ENCODE results near the gene ATP2A1. TPM values are rescaled to one million over a fixed set of nuclear protein-coding genes. Genes with fewer than 3 reads are reported as not detected.

ATP2A1 gene
- polyA plus RNA-seq, 1 donor (not counting 4 experiments of a cell fraction or from before 2014, with no cell fraction given), result 0.12 TPM

DNA sequence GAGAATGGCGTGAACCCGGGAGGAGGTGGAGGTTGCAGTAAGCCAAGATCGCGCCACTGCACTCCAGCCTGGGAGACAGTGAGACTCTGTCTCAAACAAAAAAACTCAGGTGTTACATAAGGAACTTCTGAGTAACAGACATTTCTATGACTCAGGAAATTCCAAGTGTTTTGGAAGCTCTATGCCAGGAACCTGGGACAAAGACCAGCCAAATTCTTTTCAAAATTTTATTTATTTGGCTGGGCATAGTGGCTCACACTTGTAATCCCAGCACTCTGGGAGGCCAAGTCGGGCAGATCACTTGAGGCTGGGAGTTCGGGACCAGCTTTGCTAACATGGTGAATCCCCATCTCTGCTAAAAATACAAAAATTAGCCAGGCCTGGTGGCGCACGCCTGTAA, 19.9 kb upstream of the ATP2A1 start:
- H3K4me1 ChIP-seq (ENCODE audit: control insufficient read depth, extremely low read depth, insufficient read depth, low read length), result peaks cover 7% of the 10 kb centered on the region
- H3K36me3 ChIP-seq (ENCODE audit: control insufficient read depth in 2 of 2, extremely low read depth in 1 of 2, insufficient read depth in 2 of 2, low read length in 2 of 2), result no peaks in the 10 kb centered on the region
- no peak overlapping the region for H3K4me3 ChIP-seq (ENCODE audit: control insufficient read depth in 2 of 3, extremely low read depth in 1 of 3, insufficient read depth in 2 of 3, low read depth in 1 of 3, low read length in 3 of 3)
- no peaks in the 10 kb centered on the region for H4K20me1 ChIP-seq (ENCODE audit: control insufficient read depth, extremely low read depth, insufficient read depth, low read length)
- no peaks in the 10 kb centered on the region for H3K9me1 ChIP-seq (ENCODE audit: control insufficient read depth, extremely low read depth, insufficient read depth, low read length)
- H3K4me2 ChIP-seq (ENCODE audit: control insufficient read depth, extremely low read depth, insufficient read depth, low read depth, low read length), result peak overlapping the region; percentile 22
- H3K27ac ChIP-seq (ENCODE audit: control insufficient read depth, insufficient read depth, low read length), result peak overlapping the region; percentile 63
- FAIRE-seq (no peak), DNase-seq (ENCODE audit: low read depth, low spot score) (no peak)
- H3K9me3 ChIP-seq (ENCODE audit: control insufficient read depth, low read depth, low read length), result no peaks in the 10 kb centered on the region
- no peak overlapping the region for H3K9ac ChIP-seq (ENCODE audit: control insufficient read depth, extremely low read depth, insufficient read depth, low read length)
- dilution Hi-C loops (cut with MboI; ENCODE audit: extremely low pct_ligation_motif_present, low sequenced_read_pairs), result no loop called here
- no peaks in the 10 kb centered on the region for H3K27me3 ChIP-seq (ENCODE audit: control insufficient read depth, extremely low read depth, insufficient read depth, low read length)
- H3K79me2 ChIP-seq (ENCODE audit: control insufficient read depth, insufficient read depth, low read length), result peaks cover 9% of the 10 kb centered on the region
- TF ChIP-seq EZH2 (IDR thresholded peaks at IDR 0.05; ENCODE audit: low read length), result no peak
- H2AFZ ChIP-seq (ENCODE audit: control insufficient read depth, low read length), result no peak overlapping the region

DNA sequence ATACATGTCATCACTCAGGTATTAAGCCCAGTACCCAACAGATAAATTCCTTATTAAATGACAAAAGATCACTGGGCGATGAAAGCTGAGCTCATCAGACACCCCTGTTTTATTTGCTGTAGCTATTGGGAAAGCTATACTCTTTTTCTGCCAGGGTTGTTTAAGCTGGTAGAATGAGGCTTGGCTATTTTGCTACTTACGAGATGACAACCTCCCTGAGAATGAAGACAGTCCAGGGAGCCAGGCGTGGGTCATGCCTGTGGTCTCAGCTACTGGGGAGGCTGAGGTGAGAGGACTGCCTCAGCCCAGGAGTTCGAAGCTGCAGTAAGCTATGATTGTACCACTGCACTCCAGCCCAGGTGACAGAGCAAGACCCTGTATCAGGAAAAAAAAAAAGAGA, 19.0 kb upstream of the ATP2A1 start:
- no peaks in the 10 kb centered on the region for H3K36me3 ChIP-seq (ENCODE audit: control insufficient read depth in 2 of 2, extremely low read depth in 1 of 2, insufficient read depth in 2 of 2, low read length in 2 of 2)
- H3K9me3 ChIP-seq (ENCODE audit: control insufficient read depth, low read depth, low read length), result no peaks in the 10 kb centered on the region
- no peak overlapping the region for H2AFZ ChIP-seq (ENCODE audit: control insufficient read depth, low read length)
- no peak overlapping the region for H3K4me2 ChIP-seq (ENCODE audit: control insufficient read depth, extremely low read depth, insufficient read depth, low read depth, low read length)
- dilution Hi-C loops (cut with MboI; ENCODE audit: extremely low pct_ligation_motif_present, low sequenced_read_pairs), result no loop called here
- no peak overlapping the region for H3K4me3 ChIP-seq (ENCODE audit: control insufficient read depth in 2 of 3, extremely low read depth in 1 of 3, insufficient read depth in 2 of 3, low read depth in 1 of 3, low read length in 3 of 3)
- H3K9ac ChIP-seq (ENCODE audit: control insufficient read depth, extremely low read depth, insufficient read depth, low read length), result no peak overlapping the region
- no peak overlapping the region for H3K27ac ChIP-seq (ENCODE audit: control insufficient read depth, insufficient read depth, low read length)
- H3K9me1 ChIP-seq (ENCODE audit: control insufficient read depth, extremely low read depth, insufficient read depth, low read length), result no peaks in the 10 kb centered on the region
- TF ChIP-seq, protein P1, sequence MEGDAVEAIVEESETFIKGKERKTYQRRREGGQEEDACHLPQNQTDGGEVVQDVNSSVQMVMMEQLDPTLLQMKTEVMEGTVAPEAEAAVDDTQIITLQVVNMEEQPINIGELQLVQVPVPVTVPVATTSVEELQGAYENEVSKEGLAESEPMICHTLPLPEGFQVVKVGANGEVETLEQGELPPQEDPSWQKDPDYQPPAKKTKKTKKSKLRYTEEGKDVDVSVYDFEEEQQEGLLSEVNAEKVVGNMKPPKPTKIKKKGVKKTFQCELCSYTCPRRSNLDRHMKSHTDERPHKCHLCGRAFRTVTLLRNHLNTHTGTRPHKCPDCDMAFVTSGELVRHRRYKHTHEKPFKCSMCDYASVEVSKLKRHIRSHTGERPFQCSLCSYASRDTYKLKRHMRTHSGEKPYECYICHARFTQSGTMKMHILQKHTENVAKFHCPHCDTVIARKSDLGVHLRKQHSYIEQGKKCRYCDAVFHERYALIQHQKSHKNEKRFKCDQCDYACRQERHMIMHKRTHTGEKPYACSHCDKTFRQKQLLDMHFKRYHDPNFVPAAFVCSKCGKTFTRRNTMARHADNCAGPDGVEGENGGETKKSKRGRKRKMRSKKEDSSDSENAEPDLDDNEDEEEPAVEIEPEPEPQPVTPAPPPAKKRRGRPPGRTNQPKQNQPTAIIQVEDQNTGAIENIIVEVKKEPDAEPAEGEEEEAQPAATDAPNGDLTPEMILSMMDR (optimal IDR thresholded peaks at IDR 0.05 in 1 of 3, IDR thresholded peaks at IDR 0.05 in 1 of 3, conservative IDR thresholded peaks at IDR 0.05 in 1 of 3; ENCODE audit: extremely low read depth in 1 of 3, insufficient read depth in 2 of 3, low read length in 3 of 3), result no peak
- no peak for TF ChIP-seq EZH2 (IDR thresholded peaks at IDR 0.05; ENCODE audit: low read length)
- peaks cover 8% of the 10 kb centered on the region for H3K4me1 ChIP-seq (ENCODE audit: control insufficient read depth, extremely low read depth, insufficient read depth, low read length)
- H4K20me1 ChIP-seq (ENCODE audit: control insufficient read depth, extremely low read depth, insufficient read depth, low read length), result no peaks in the 10 kb centered on the region
- H3K79me2 ChIP-seq (ENCODE audit: control insufficient read depth, insufficient read depth, low read length), result peaks cover 17% of the 10 kb centered on the region
- FAIRE-seq (no peak), DNase-seq (ENCODE audit: low read depth, low spot score) (no peak)
- no peaks in the 10 kb centered on the region for H3K27me3 ChIP-seq (ENCODE audit: control insufficient read depth, extremely low read depth, insufficient read depth, low read length)
